Measurements from ENCODE around the gene HNRNPU.

HNRNPU gene

DNA sequence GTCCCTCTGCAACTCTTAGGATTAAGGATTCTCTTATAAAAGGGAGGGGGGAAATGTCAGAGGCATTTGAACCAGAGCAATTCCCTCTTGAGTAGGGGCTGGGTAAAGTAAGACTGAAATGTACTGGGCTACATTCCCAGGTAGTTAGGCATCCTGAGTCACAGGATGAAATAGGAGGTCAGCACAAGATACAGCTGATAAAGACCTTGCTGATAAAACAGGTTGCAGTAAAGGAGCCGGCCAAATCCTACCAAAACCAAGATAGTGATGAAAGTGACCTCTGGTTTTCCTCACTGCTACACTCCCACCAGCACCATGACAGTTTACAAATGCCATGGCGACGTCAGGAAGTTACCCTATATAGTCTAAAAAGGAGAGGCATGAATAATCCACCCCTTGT is 43.2 kb downstream of the HNRNPU start:
- POLR2A ChIA-PET, result no interaction called here
- Histone ChIP-seq H3K9me3 (ENCODE audit: control insufficient read depth, insufficient read depth, low read depth, low read length) (no peaks in the 10 kb centered on the region), H3K36me3 (ENCODE audit: control insufficient read depth in 2 of 2, insufficient read depth in 1 of 2, low read length in 2 of 2) (no peaks in the 10 kb centered on the region), H3K4me3 (ENCODE audit: low read depth, low read length) (no peak overlapping the region), H3K27ac (ENCODE audit: extremely low read depth, low read depth, low read length) (no peak overlapping the region), H3K4me1 (ENCODE audit: control insufficient read depth, insufficient read depth, low read length) (no peaks in the 10 kb centered on the region)
- CTCF ChIA-PET, result interaction anchor here (0.7 to 0.8 kb wide), 2 partner anchors 24 to 222 kb away, joined by 3 to 4 read pairs; no protein-coding TSS in a partner anchor
- TF ChIP-seq ZNF121 (tag by site-specific recombination; IDR thresholded peaks at IDR 0.05), result no peak
- TF ChIP-seq ZNF394 (tag by site-specific recombination; IDR thresholded peaks at IDR 0.05; ENCODE audit: borderline replicate concordance), result no peak
- TF ChIP-seq, protein P1, sequence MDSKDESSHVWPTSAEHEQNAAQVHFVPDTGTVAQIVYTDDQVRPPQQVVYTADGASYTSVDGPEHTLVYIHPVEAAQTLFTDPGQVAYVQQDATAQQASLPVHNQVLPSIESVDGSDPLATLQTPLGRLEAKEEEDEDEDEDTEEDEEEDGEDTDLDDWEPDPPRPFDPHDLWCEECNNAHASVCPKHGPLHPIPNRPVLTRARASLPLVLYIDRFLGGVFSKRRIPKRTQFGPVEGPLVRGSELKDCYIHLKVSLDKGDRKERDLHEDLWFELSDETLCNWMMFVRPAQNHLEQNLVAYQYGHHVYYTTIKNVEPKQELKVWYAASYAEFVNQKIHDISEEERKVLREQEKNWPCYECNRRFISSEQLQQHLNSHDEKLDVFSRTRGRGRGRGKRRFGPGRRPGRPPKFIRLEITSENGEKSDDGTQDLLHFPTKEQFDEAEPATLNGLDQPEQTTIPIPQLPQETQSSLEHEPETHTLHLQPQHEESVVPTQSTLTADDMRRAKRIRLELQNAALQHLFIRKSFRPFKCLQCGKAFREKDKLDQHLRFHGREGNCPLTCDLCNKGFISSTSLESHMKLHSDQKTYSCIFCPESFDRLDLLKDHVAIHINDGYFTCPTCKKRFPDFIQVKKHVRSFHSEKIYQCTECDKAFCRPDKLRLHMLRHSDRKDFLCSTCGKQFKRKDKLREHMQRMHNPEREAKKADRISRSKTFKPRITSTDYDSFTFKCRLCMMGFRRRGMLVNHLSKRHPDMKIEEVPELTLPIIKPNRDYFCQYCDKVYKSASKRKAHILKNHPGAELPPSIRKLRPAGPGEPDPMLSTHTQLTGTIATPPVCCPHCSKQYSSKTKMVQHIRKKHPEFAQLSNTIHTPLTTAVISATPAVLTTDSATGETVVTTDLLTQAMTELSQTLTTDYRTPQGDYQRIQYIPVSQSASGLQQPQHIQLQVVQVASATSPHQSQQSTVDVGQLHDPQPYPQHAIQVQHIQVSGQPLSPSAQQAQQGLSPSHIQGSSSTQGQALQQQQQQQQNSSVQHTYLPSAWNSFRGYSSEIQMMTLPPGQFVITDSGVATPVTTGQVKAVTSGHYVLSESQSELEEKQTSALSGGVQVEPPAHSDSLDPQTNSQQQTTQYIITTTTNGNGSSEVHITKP (tag by site-specific recombination; IDR thresholded peaks at IDR 0.05), result no peak
- no peak for TF ChIP-seq GLIS1 (tag by site-specific recombination; IDR thresholded peaks at IDR 0.05)
- TF ChIP-seq, protein P2, sequence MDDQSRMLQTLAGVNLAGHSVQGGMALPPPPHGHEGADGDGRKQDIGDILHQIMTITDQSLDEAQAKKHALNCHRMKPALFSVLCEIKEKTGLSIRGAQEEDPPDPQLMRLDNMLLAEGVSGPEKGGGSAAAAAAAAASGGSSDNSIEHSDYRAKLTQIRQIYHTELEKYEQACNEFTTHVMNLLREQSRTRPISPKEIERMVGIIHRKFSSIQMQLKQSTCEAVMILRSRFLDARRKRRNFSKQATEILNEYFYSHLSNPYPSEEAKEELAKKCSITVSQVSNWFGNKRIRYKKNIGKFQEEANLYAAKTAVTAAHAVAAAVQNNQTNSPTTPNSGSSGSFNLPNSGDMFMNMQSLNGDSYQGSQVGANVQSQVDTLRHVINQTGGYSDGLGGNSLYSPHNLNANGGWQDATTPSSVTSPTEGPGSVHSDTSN (CRISPR knock-in tag; IDR thresholded peaks at IDR 0.05), result no peak
- no peak for TF ChIP-seq KLF1 (tag by site-specific recombination; IDR thresholded peaks at IDR 0.05)
- TF ChIP-seq ZNF530 (tag by site-specific recombination; IDR thresholded peaks at IDR 0.05; ENCODE audit: low read depth), result no peak
- no peak for TF ChIP-seq ZNF155 (tag by site-specific recombination; IDR thresholded peaks at IDR 0.05)
- TF ChIP-seq, protein P3, sequence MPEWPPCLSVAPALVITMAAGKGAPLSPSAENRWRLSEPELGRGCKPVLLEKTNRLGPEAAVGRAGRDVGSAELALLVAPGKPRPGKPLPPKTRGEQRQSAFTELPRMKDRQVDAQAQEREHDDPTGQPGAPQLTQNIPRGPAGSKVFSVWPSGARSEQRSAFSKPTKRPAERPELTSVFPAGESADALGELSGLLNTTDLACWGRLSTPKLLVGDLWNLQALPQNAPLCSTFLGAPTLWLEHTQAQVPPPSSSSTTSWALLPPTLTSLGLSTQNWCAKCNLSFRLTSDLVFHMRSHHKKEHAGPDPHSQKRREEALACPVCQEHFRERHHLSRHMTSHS (tag by site-specific recombination; IDR thresholded peaks at IDR 0.05), result no peak

DNA sequence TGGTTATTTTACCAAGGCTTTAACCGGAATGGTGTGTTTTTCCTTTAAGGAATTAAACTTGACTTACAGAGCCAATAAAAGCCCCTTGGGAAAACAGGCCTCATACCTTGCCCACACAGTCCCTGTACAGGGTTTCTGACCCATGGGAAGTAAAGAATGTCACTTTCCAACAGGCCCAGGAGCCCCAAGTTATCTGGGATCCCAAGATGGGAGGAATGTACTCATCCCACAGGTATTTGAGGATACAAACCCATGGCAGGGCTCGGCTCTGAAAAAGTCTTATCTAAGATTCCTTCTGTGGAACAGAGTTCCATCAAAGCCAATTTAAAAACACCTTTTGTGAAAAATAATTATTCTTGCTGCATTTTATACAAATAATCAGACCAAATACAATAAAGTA is 44.2 kb downstream of the HNRNPU start:
- Histone ChIP-seq H3K27ac (ENCODE audit: extremely low read depth, low read depth, low read length) (no peak overlapping the region), H3K4me3 (ENCODE audit: low read depth, low read length) (no peak overlapping the region), H3K9me3 (ENCODE audit: control insufficient read depth, insufficient read depth, low read depth, low read length) (no peaks in the 10 kb centered on the region), H3K4me1 (ENCODE audit: control insufficient read depth, insufficient read depth, low read length) (no peaks in the 10 kb centered on the region), H3K36me3 (ENCODE audit: control insufficient read depth in 2 of 2, insufficient read depth in 1 of 2, low read length in 2 of 2) (no peaks in the 10 kb centered on the region)
- ChIA-PET POLR2A (no interaction called here), CTCF (interaction anchor here (0.6 to 0.8 kb wide), 3 partner anchors 18 to 221 kb away, joined by 3 to 4 read pairs (median 3); no protein-coding TSS in a partner anchor)
- TF ChIP-seq IKZF3 (tag by site-specific recombination; IDR thresholded peaks at IDR 0.05), result no peak
- no peak for TF ChIP-seq ZNF830 (tag by site-specific recombination; IDR thresholded peaks at IDR 0.05; ENCODE audit: low read depth)
- TF ChIP-seq SALL2 (tag by site-specific recombination; IDR thresholded peaks at IDR 0.05; ENCODE audit: borderline replicate concordance), result no peak
- no peak for TF ChIP-seq ZNF530 (tag by site-specific recombination; IDR thresholded peaks at IDR 0.05; ENCODE audit: low read depth)
- no peak for TF ChIP-seq ZNF23 (tag by site-specific recombination; IDR thresholded peaks at IDR 0.05; ENCODE audit: borderline replicate concordance)
- TF ChIP-seq, protein P4, sequence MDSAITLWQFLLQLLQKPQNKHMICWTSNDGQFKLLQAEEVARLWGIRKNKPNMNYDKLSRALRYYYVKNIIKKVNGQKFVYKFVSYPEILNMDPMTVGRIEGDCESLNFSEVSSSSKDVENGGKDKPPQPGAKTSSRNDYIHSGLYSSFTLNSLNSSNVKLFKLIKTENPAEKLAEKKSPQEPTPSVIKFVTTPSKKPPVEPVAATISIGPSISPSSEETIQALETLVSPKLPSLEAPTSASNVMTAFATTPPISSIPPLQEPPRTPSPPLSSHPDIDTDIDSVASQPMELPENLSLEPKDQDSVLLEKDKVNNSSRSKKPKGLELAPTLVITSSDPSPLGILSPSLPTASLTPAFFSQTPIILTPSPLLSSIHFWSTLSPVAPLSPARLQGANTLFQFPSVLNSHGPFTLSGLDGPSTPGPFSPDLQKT (IDR thresholded peaks at IDR 0.05; ENCODE audit: borderline replicate concordance, low read depth, low read length), result no peak
- TF ChIP-seq, protein P5, sequence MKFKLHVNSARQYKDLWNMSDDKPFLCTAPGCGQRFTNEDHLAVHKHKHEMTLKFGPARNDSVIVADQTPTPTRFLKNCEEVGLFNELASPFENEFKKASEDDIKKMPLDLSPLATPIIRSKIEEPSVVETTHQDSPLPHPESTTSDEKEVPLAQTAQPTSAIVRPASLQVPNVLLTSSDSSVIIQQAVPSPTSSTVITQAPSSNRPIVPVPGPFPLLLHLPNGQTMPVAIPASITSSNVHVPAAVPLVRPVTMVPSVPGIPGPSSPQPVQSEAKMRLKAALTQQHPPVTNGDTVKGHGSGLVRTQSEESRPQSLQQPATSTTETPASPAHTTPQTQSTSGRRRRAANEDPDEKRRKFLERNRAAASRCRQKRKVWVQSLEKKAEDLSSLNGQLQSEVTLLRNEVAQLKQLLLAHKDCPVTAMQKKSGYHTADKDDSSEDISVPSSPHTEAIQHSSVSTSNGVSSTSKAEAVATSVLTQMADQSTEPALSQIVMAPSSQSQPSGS (tag by site-specific recombination; IDR thresholded peaks at IDR 0.05; ENCODE audit: low read depth), result no peak
- TF ChIP-seq, protein P6, sequence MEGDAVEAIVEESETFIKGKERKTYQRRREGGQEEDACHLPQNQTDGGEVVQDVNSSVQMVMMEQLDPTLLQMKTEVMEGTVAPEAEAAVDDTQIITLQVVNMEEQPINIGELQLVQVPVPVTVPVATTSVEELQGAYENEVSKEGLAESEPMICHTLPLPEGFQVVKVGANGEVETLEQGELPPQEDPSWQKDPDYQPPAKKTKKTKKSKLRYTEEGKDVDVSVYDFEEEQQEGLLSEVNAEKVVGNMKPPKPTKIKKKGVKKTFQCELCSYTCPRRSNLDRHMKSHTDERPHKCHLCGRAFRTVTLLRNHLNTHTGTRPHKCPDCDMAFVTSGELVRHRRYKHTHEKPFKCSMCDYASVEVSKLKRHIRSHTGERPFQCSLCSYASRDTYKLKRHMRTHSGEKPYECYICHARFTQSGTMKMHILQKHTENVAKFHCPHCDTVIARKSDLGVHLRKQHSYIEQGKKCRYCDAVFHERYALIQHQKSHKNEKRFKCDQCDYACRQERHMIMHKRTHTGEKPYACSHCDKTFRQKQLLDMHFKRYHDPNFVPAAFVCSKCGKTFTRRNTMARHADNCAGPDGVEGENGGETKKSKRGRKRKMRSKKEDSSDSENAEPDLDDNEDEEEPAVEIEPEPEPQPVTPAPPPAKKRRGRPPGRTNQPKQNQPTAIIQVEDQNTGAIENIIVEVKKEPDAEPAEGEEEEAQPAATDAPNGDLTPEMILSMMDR (tag by site-specific recombination; IDR thresholded peaks at IDR 0.05), result no peak
- no peak for TF ChIP-seq SP3 (tag by site-specific recombination; IDR thresholded peaks at IDR 0.05)
- no peak for TF ChIP-seq SP7 (tag by site-specific recombination; IDR thresholded peaks at IDR 0.05)
- no peak for TF ChIP-seq ZNF600 (tag by site-specific recombination; IDR thresholded peaks at IDR 0.05)
- no peak for TF ChIP-seq ZNF221 (tag by site-specific recombination; IDR thresholded peaks at IDR 0.05; ENCODE audit: borderline replicate concordance)
- TF ChIP-seq ZNF560 (tag by site-specific recombination; IDR thresholded peaks at IDR 0.05; ENCODE audit: borderline replicate concordance), result no peak
